Measurements from ENCODE around the gene EME1.

- TF ChIP-seq, protein P1, sequence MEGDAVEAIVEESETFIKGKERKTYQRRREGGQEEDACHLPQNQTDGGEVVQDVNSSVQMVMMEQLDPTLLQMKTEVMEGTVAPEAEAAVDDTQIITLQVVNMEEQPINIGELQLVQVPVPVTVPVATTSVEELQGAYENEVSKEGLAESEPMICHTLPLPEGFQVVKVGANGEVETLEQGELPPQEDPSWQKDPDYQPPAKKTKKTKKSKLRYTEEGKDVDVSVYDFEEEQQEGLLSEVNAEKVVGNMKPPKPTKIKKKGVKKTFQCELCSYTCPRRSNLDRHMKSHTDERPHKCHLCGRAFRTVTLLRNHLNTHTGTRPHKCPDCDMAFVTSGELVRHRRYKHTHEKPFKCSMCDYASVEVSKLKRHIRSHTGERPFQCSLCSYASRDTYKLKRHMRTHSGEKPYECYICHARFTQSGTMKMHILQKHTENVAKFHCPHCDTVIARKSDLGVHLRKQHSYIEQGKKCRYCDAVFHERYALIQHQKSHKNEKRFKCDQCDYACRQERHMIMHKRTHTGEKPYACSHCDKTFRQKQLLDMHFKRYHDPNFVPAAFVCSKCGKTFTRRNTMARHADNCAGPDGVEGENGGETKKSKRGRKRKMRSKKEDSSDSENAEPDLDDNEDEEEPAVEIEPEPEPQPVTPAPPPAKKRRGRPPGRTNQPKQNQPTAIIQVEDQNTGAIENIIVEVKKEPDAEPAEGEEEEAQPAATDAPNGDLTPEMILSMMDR (IDR thresholded peaks at IDR 0.05) = no peak
- TF ChIP-seq EP300 (IDR thresholded peaks at IDR 0.05) = no peak
Measured at GRCh38 chr17:50397919-50398285, 24.9 kb downstream of the EME1 start.

Measured in ovary (tissue), 3 donors.